ENCODE data around the gene CCDC188.

DNA sequence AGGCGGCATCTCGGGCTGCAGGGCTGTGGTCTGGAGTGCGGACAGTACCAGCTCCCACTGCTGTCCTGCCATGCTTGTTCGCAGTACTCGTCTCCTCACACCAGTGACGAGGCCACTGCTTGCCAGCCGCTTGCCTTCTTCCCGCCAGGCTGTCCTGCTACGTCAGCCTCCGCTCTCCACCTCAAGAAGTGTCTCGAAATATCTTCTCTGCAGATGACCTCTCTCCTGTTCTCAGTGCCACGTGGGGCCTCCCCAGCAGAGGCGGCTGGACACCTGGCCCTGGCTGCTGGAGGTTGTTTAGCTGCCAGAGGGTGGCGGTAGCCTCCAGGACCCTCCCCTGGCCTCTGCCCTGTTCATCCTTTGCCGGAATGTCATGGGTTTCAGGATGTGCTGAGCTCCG lies 3.1 kb upstream of the CCDC188 start:
- no peak for TF ChIP-seq SP1 (IDR thresholded peaks at IDR 0.05)
- no peak for TF ChIP-seq FOXA1 (IDR thresholded peaks at IDR 0.05)
- no peak for TF ChIP-seq ZNF384 (IDR thresholded peaks at IDR 0.05)
